Fibroblast of lung (primary cell): ENCODE results near the gene DEDD2. TPM values are rescaled to one million over a fixed set of nuclear protein-coding genes. Genes with fewer than 3 reads are reported as not detected.
"Not testable (repeated sequence)": the region's sequence is repeated elsewhere in the genome, so short reads cannot be mapped to it uniquely, and the experiment has no call there.

Source experiments
- DNase-seq, 2 donors: peaks; one replicate each; pipeline versions ENCODE4 v3.0.0 to v3.0.0-alpha.2; 2010; ENCODE audit warnings: low read depth in 2 of 2
- H2AFZ ChIP-seq: 2 replicates; pipeline ENCODE4 v1.5.1; 2012; ENCODE audit warnings: low read length, control low read depth, inconsistent platforms
- H3K27ac ChIP-seq: 2 replicates; pipeline ENCODE4 v1.5.1; 2011; ENCODE audit warnings: low read length, control low read depth; ENCODE audit not compliant: insufficient read depth
- H3K27me3 ChIP-seq: 2 replicates; pipeline ENCODE4 v1.5.1; 2011; ENCODE audit warnings: mild to moderate bottlenecking, low read length; ENCODE audit not compliant: control insufficient read depth, insufficient read depth
- H3K36me3 ChIP-seq: 2 replicates; pipeline ENCODE4 v1.5.1; 2011; ENCODE audit warnings: low read length; ENCODE audit not compliant: control insufficient read depth, insufficient read depth
- H3K4me1 ChIP-seq: 2 replicates; pipeline ENCODE4 v1.5.1; 2011; ENCODE audit warnings: low read length; ENCODE audit not compliant: control insufficient read depth, insufficient read depth; ENCODE audit errors: extremely low read depth
- H3K4me2 ChIP-seq: 2 replicates; pipeline ENCODE4 v1.5.1; 2011; ENCODE audit warnings: low read length, control low read depth; ENCODE audit not compliant: insufficient read depth; ENCODE audit errors: extremely low read depth
- H3K4me3 ChIP-seq, 4 experiments: fragments of 200-600 bp in 1 of 4; sonication (generic) in 1 of 4; replicated peaks in 1 of 4; 2 replicates each; pipeline ENCODE4 v1.5.1; 2011 to 2016; ENCODE audit warnings: low read length in 4 of 4, low read depth in 3 of 4, mild to moderate bottlenecking in 3 of 4, control low read depth in 2 of 4, inconsistent platforms in 1 of 4, mixed read lengths in 1 of 4; ENCODE audit not compliant: insufficient read depth in 1 of 4; ENCODE audit errors: control extremely low read depth in 1 of 4
- H3K79me2 ChIP-seq: 2 replicates; pipeline ENCODE4 v1.5.1; 2012; ENCODE audit warnings: mild to moderate bottlenecking, low read length, inconsistent platforms; ENCODE audit not compliant: control insufficient read depth, insufficient read depth
- H3K9ac ChIP-seq: 2 replicates; pipeline ENCODE4 v1.5.1; 2011; ENCODE audit warnings: mild to moderate bottlenecking, low read length, control low read depth; ENCODE audit not compliant: insufficient read depth
- H3K9me3 ChIP-seq: 2 replicates; pipeline ENCODE4 v1.5.1; 2012; ENCODE audit warnings: low read depth, low read length; ENCODE audit not compliant: control insufficient read depth, insufficient read depth
- H4K20me1 ChIP-seq: 2 replicates; pipeline ENCODE4 v1.5.1; 2011; ENCODE audit warnings: low read length; ENCODE audit not compliant: control insufficient read depth, insufficient read depth; ENCODE audit errors: extremely low read depth
- EZH2 ChIP-seq: IDR thresholded peaks from 2 replicates; pipeline ENCODE4 v1.5.1; 2012; ENCODE audit warnings: low read length, control low read depth, mild to moderate bottlenecking; ENCODE audit errors: missing control alignments
- polyA minus RNA-seq: library from RNA; depleted of rRNA, polyadenylated mRNA; stranded (reverse); fragments of >200 nt; gene quantifications from 2 replicates; pipeline ENCODE4 v1.2.3, GENCODE V29; 2011; ENCODE audit warnings: low replicate concordance
- polyA plus RNA-seq, 2 donors: library from polyadenylated mRNA; depleted of rRNA in 1 of 2; stranded (reverse) in 1 of 2; unstranded in 1 of 2; fragments of >200 nt; gene quantifications; 2 replicates each; pipeline ENCODE4 v1.2.1, GENCODE V29; 2011 to 2012; ENCODE audit warnings: missing spikeins in 1 of 2
- total RNA-seq: library from RNA; depleted of rRNA; stranded (reverse); fragments of >200 nt; gene quantifications from 2 replicates; pipeline ENCODE4 v1.2.1, GENCODE V29; 2014
- TF ChIP-seq, protein P1 (sequence below), 2 donors: IDR thresholded peaks in 1 of 2; conservative IDR thresholded peaks in 1 of 2; 1 replicate in 1 of 2; 2 replicates in 1 of 2; pipeline ENCODE4 v1.5.1; 2011 to 2012; ENCODE audit warnings: low read length in 2 of 2, control low read depth in 1 of 2, inconsistent platforms in 1 of 2, low read depth in 1 of 2, mild to moderate bottlenecking in 1 of 2

DEDD2 gene, protein sequence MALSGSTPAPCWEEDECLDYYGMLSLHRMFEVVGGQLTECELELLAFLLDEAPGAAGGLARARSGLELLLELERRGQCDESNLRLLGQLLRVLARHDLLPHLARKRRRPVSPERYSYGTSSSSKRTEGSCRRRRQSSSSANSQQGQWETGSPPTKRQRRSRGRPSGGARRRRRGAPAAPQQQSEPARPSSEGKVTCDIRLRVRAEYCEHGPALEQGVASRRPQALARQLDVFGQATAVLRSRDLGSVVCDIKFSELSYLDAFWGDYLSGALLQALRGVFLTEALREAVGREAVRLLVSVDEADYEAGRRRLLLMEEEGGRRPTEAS
- total RNA-seq (11.3 and 17.8 TPM in 2 replicates), polyA plus RNA-seq (9.8 and 10.0 TPM in 2 replicates), polyA minus RNA-seq (14.6 and 15.0 TPM in 2 replicates)
- 11.4 and 12.8 TPM in 2 replicates for polyA plus RNA-seq (2012)

DNA sequence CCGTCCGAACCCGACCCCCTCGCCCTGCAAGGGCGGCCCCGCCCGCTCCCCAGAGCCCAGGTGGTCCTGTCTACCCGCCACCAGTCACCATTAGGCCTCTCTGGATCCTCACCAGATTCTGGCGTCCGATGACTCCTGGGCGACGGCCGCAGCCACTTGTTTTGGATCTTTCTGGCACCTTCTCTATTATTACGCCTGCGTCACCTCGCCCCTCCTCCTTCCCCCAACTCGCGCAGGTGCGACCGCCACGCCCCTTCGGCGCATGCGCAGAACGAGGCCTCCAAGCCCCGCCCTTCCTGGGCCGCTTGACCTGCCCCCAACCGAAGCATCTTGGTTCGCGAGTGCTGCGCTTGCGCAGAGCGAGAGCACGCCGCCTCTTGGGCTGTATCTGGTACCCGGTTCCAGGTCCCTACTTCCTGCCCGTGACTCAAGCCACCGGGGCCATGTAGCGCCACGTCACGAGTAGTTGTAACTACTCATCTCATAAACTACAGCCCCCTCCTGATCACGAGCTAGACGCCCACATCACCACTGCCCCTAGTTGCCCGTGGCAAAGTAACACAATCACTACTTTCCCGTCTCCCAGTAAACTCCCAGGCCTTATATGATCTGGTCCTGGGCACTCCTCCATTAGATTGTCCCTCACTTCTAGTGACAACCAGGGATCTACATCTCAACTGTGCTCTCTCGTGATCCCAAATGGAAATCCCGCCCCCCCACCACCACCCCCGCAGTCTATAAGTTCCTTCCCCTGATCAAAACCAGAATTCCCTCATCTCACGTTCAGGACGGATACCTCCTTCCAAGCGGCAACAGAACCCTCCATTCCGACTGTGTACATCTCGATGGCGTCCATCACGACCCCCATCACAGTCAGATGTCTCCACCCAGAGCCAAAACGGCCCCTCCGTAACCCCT is at the start of gene DEDD2:
TSS of gene DEDD2 (minus strand) at position 158 of the 918 bp plus-strand sequence. CDS start 670 bp downstream, outside the sequence.
- Histone ChIP-seq H3K9me3 (no peaks in the 10 kb centered on the region), H3K4me2 (peak within 1 kb of the TSS; percentile 99), H3K9ac (peak within 1 kb of the TSS; percentile 73), H3K27ac (peak within 1 kb of the TSS; percentile 98), H3K4me1 (peaks cover 8% of the 10 kb centered on the region), H3K36me3 (peaks cover 2% of the 10 kb centered on the region), H4K20me1 (no peaks in the 10 kb centered on the region), H3K79me2 (peaks cover 51% of the 10 kb centered on the region), H2AFZ (peak within 1 kb of the TSS; percentile 69), H3K27me3 (no peaks in the 10 kb centered on the region), H3K4me3 (peak within 1 kb of the TSS; percentile 65 to 95 (median 80))
- TF ChIP-seq EZH2 = no peak
- TF ChIP-seq, protein P1, sequence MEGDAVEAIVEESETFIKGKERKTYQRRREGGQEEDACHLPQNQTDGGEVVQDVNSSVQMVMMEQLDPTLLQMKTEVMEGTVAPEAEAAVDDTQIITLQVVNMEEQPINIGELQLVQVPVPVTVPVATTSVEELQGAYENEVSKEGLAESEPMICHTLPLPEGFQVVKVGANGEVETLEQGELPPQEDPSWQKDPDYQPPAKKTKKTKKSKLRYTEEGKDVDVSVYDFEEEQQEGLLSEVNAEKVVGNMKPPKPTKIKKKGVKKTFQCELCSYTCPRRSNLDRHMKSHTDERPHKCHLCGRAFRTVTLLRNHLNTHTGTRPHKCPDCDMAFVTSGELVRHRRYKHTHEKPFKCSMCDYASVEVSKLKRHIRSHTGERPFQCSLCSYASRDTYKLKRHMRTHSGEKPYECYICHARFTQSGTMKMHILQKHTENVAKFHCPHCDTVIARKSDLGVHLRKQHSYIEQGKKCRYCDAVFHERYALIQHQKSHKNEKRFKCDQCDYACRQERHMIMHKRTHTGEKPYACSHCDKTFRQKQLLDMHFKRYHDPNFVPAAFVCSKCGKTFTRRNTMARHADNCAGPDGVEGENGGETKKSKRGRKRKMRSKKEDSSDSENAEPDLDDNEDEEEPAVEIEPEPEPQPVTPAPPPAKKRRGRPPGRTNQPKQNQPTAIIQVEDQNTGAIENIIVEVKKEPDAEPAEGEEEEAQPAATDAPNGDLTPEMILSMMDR (conservative IDR thresholded peaks at IDR 0.05 in 1 of 2, IDR thresholded peaks at IDR 0.05 in 1 of 2; ENCODE audit: low read depth in 1 of 2, low read length in 2 of 2) = no peak
- peak; percentile 96 to 97 for DNase-seq

DNA sequence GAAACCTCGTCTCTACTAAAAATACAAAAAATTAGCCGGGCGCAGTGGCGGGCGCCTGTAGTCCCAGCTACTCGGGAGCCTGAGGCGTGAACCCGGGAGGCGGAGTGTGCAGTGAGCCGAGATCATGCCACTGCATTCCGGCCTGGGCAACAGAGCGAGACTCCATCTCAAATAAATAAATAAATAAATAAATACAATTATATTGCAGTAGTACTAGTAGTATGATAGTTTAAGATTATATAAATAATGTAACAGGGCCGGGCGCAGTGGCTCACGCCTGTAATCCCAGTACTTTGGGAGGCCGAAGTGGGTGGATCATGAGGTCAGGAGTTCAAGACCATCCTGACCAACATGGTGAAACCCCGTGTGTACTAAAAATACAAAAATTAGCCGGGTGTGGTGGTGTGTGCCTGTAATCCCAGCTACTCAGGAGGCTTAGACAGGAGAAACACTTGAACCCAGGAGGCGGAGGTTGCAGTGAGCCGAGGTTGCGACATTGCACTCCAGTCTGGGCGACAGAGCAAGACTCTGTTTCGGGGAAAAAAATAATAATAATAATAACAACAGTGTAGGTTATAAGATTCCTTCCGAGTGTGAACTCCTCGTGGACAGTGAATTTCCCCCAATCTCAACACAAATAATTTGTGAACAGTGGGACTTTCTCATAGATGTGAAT is 49.6 kb upstream of the DEDD2 start:
- not testable (repeated sequence) for H3K27ac ChIP-seq, H4K20me1 ChIP-seq, H3K27me3 ChIP-seq, DNase-seq, H3K36me3 ChIP-seq, H2AFZ ChIP-seq, H3K9me3 ChIP-seq, H3K4me3 ChIP-seq, H3K9ac ChIP-seq
- Histone ChIP-seq H3K4me2 (peak overlapping the region; percentile 98), H3K4me1 (peaks cover 13% of the 10 kb centered on the region), H3K79me2 (peaks cover 24% of the 10 kb centered on the region)

DNA sequence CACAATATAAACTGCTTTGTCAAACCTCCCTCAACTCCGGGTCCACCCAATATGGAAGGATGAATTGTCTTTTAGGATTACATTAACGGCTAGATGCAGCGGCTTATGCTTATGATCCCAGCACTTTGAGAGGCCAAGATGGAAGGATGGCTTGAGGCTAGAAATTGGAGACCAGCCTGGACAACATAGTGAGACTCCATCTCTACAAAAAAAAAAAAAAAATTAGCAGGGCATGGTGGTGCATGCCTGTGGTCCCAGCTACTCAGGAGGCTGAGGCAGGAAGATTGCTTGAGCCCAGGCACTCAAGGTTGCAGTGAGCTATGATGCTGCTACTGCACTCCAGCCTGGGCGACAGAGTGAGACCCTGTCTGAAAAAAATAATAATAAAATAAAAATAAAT is 48.6 kb upstream of the DEDD2 start:
- H3K27me3 ChIP-seq, H4K20me1 ChIP-seq, H3K4me3 ChIP-seq, H3K9ac ChIP-seq, DNase-seq, H3K9me3 ChIP-seq, H3K4me2 ChIP-seq, H3K27ac ChIP-seq, H3K36me3 ChIP-seq, H2AFZ ChIP-seq: not testable (repeated sequence)
- Histone ChIP-seq H3K4me1 (peaks cover 11% of the 10 kb centered on the region), H3K79me2 (peaks cover 16% of the 10 kb centered on the region)
